ENCODE data around the gene DNM1L.
"Not testable (repeated sequence)": the region's sequence is repeated elsewhere in the genome, so short reads cannot be mapped to it uniquely, and the experiment has no call there.

DNM1L gene

DNA sequence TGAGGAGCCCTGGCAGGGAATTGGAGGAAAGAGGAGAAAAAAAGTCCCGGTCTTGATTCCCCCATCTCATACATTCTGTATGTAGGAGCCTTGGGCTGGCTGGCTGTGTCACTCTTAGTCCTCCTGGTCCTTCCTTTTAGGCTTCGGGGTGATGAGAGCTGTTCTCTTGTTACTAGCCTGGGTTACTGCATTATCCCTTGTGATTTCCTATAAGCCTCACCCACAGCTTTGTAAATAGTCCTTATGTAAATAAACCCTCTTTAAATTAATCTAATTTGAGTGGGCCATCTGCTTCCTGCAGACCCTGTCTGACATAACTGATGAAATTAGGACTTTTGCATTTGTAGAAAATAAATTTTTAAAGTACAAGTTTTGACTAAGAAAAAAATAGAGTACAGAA lies 19.2 kb downstream of the DNM1L start:
- DNase-seq, result no peak

DNA sequence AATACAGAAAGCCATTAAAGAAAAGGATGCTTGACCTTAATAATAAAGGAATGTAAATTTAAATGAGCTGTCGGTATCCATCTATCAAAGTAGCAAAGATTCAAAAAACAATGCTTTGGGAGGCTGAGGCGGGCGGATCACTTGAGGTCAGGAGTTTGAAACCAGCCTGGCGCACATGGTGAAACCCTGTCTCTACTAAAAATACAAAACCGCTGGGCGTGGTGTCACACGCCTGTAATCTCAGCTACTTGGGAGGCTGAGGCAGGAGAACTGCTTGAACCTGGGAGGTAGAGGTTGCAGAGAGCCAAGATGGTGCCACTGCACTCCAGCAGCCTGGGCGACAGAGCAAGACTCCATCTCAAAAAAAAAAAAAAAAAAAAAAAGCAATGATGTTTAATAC lies 20.3 kb downstream of the DNM1L start:
- not testable (repeated sequence) for DNase-seq

DNA sequence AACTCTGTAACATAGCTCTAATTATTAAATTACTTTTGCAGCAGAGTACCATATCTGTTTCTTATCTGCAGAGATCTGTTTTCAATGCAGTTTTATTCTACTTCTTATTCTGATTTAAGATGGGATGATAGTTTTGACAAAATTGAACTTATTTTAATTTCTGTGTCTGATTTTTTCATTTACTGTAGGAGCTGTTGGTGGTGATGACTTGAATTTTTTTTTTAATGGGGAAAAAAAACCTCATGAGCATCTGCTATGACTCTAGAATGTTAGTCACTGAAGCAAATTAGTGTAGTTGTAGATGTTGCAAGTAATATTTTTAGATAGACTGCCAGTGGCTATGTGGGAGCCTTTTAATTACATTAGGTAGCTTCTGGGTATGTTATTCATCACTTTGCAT lies 23.4 kb downstream of the DNM1L start:
- DNase-seq, result no peak

GRCh38 chr12:32702946-32703345 lies 23.8 kb downstream of the DNM1L start:
- no peak for DNase-seq

DNA sequence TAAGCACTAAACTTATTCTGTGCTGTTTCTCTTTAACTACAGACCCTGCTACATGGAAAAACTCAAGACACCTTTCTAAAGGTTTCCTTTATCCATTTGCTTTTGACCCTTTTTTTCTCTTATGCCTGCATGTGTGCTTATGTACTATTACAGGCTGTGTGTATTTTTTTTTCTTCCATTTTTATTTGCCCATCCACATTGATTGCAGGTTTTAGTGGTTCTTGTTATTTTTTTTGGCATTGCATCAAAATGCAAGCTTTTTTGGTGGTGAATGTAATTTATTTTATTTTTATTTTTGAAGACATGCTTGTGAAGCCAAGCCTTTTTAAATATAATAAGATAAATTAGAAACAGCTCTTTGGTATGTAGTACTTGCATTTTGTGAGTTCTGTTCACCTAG lies 26.7 kb downstream of the DNM1L start:
- DNase-seq, result no peak

- DNase-seq, result no peak
These were observed 27.4 kb downstream of the DNM1L start for GRCh38 chr12:32706335-32707024.

- DNase-seq, result no peak
These were observed 29.8 kb downstream of the DNM1L start for GRCh38 chr12:32708926-32709325.

DNA sequence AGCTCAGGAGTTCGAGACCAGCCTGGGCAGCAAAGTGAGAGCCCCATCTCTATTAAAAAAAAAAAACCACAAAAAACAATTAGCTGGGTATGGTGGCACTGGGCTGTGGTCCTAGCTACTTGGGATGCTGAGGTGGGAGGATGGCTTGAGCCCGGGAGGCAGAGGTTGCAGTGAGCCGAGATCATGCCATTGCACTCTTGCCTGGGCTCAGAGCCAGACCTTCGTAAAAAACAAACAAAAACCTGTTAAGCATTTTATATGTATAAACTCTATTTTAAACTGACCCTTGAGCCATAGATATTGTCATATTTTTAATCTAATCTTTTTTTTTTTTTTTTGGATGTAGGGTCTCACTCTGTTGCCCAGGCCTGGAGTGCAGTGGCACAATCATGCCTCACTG lies 35.7 kb downstream of the DNM1L start:
- no peak for DNase-seq

DNA sequence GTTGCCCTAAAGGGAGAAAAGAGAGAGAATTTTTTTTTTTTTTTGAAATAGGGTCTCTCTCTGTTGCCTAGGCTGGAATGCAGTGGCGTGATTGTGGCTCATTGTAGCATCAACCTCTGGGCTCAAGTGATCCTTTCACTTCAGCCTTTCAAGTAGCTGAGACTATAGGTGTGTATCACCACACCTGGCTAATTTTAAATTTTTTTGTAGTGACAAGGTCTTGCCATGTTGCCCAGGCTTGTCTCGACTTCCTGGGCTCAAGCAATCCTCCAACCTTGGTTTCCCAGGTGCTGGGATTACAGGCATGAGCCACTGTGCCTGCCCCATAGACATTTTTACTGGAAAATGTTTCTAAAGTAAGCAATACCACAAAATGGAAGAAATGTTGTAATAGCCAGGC lies 39.8 kb downstream of the DNM1L start:
- no peak for DNase-seq

DNA sequence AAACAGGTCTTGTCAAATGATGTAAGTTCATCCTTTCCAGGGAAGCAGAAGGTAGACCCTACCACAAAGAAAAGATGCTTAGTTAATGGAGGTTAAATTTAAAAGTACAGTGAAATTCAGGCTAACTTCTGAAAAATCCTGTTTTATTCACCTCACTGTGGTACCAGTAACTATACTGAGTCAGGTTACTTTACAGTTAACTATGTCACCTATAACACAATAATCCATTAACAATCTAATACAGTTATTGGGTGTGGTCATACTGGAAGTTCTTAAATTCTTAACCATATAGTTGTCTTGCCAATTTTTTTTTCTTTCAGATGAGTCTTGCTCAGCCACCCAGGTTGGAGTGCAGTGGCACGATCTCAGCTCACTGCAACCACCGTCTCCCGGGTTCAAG lies 46.2 kb downstream of the DNM1L start:
- DNase-seq, result not testable (repeated sequence)

DNA sequence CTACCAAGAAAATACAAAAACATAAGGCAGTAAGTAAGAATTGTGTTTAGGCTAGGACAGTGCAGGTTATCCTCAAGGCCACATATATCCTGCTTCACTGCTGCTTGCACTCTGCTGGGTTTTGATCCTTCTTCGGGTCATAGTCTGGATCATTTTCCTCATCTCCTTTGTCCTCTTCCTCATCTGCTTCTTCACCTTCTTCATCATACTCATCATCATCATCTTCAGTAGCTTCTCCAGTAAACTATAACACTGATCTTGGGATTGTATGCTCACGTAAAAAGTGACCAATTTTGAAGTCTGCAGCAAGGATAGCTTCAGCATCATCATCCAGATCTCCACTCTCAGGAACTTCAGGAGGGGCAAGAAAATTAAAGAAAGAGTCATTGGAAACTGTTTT lies 47.2 kb downstream of the DNM1L start:
- DNase-seq, result no peak

- DNase-seq, result no peak
These were observed 48.1 kb downstream of the DNM1L start for GRCh38 chr12:32727237-32727636.

DNA sequence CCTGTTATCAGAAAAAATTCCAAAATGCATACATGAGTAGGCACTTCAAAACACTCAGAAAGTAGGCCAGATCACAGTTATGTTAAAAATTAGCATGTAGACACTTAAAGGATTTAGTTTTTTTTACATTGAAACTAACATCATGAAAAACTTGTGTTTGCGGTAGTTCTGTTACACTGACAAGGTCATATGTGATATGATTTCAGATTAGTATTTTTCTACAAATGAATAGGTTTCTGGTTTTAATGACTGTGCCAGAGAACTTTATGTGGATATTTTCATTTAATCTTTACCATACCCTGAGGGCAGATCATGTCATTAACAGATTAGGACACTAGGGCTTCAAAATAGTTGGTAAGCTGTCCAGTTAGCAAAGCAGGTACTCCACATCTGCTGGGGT lies 55.9 kb downstream of the DNM1L start:
- no peak for DNase-seq

DNA sequence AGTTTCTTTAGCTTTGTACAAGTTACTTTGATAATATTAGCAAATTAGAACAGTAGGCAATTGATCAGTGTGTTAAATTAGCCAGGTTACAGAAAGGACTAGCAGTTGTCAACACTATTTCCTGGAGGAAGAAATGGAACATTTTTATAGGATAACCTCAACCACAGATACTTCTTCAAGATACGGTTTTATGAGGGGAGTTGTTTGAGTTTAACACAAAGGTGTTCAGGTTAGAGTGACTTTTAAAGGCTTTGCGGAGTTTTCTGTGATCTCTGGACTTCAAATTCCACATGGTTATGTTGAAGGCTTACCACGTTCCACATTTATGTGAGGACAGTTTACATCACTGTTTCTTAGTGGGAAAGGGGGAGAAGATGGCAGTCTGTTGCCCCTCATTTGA lies 57.3 kb downstream of the DNM1L start:
- no peak for DNase-seq

DNA sequence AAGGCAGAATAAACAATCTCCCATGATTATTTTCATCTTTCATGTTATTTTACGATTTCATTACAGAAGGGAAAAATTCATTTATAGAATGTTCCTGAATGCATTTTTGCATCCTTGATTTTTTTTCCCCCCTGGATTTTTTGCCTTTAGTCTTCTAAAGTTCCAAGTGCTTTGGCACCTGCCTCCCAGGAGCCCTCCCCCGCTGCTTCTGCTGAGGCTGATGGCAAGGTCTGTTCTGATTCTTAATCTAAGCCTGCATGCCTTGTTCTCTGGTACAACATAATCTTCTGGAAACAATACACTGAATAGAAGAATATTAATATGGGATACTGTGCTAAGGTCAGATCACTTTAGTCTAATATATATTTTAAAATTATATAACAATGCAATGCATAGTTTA lies 58.6 kb downstream of the DNM1L start:
- no peak for DNase-seq

GRCh38 chr12:32739279-32739678 lies 60.2 kb downstream of the DNM1L start:
- DNase-seq, result no peak

DNA sequence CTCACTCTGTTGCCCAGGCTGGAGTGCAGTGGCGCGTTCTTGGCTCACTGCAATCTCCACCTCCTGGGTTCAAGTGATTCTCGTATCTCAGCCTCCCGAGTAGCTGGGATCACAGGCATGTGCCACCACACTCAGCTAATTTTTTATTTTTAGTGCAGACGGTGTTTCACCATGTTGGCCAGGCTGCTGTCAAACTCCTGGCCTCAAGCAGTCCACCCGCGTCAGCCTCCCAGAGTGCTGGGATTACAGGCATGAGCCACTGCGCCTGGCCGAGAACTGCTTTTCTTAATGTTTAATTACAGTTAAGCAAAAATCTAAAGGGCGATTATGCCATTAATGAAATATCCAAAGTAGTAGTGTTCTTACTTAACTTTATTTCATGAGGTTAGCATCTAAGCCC lies 63.0 kb downstream of the DNM1L start:
- no peak for DNase-seq

GRCh38 chr12:32743264-32743663 lies 64.2 kb downstream of the DNM1L start:
- no peak for DNase-seq

DNA sequence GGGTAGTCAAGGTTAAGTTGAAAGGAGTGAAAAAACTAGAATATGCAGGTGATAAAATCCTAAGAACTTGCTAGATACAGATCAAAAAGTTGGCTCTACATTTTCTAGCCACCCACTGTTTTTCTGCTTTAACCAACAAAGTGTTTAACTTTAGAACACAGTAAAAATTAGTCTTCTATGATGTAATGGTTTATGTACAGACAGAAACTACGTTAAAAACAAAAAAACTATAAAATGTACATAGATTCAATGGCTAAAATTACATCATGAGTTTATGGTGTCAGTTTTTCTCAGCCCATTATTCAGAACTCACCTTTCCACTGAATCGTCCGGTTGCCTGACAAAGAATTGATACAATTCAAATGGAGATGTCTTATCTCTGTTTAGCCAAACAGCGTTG lies 74.5 kb downstream of the DNM1L start:
- no peak for DNase-seq

- DNase-seq, result no peak
These were observed 75.0 kb downstream of the DNM1L start for GRCh38 chr12:32754111-32754510.

DNA sequence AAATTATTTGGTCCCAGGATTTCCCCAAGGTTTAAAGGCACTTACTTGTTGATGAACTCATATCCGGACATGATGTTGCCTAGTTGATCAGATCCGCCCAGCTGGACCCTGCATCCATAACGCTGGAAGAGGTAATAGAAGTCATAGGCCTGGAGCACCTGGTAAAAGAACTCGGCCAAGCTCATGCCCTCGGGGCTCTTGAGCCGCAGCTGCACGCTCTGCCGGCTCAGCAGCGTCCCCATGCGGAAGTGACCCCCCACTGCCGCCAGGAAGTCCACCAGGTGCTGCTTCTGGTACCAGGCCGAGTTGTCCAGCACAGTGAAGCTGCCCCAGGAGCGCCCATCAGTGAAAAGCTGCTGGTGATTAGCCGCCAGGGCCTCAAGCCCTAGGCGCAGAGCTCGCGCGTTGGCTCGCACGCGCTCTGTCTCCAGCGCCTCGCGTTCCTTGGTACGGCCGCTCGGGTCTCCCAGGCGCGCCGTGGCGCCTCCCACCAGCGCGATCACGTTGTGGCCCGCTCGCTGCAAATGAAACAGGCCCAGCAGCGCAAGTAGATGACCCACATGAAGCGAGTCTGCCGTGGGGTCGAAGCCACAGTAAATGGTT lies 76.1 kb downstream of the DNM1L start:
- DNase-seq, result peak; percentile 21

DNA sequence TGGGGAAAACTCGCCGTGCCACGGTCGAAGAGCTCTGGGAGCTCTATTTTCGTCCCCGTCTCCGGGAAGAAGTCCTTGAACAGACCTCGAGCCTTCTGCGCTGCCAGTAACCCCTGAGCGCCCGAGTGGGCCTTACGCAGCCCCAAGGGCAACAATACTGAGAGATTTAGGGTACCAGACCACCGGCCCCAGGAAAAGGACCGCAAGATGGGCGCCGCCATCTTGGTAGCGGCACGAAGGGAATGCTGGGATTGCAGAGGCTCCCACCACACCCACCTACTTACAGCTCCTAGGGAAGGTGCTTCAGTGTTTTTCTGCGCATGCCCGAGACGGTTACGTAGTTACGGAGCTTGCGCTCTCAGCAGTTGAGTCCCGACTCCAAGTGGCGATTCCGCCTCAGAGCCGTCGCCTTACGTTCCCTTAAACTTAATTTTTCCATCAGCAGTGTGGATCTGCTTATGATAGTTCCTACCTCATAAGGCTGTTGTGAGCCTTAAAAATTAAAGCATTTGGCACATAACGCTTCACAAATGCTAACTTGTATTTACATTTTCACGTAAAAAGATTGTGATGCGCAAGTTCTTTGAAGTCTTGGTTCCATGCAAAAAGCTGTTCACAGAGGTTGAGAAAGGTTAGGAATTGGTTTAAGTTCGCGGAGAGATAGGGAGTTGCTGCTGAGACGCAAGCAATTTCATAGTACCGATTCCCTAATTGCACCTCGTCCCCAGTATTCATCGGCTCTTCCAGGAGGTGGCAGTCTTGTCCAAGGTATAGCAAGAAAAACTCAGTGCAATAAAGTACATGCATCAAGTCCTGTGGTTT lies 76.8 kb downstream of the DNM1L start, which contains the start of gene YARS2:
Gene YARS2, minus strand, starts transcription at position 244 of the 822 bp plus-strand sequence. Its CDS starts 23 bp downstream, at position 221.
- DNase-seq, result peak; percentile 92

DNA sequence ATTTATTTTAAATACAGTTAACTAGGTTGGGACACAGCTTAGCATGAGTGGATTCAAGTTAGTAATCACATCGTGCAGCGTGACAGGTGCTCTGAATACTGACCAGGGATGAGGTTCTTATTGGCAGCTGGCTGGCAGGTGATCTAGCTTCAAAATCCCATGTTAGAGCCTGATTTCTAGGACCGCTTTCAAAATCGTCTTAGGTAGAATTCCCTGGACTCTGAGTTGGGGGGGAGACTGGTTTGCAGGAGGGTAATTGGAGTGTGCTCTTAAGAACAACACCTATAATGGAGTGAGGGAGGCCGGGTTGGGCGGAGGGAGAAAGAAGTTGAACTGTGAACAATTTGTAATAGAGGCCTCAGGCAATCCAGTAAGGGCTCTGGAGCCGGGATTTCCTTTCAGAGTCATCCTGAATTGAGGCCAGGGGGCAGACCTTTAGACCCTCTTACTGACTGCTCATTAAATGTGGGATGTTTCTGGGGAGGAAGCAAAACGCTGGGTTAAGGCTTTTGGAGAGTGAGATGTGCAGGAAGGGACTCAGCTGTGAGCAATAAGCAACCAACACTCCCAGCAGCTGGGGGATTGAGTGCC lies 77.5 kb downstream of the DNM1L start:
- no peak for DNase-seq

GRCh38 chr12:32757157-32757556 lies 78.1 kb downstream of the DNM1L start:
- DNase-seq, result no peak
